ENCODE data around the gene MAP4. TPM values are rescaled to one million over a fixed set of nuclear protein-coding genes. Genes with fewer than 3 reads are reported as not detected.

The MAP4 gene
- total RNA-seq, 1 donor from 2014 or later = 471 TPM

- Histone ChIP-seq H3K79me2 (ENCODE audit: insufficient read depth, low read length) (peaks cover 5% of the 10 kb centered on the region), H3K9me3 (ENCODE audit: insufficient read depth, low read depth, low read length) (no peaks in the 10 kb centered on the region), H3K4me2 (ENCODE audit: low read length) (no peak overlapping the region), H3K9ac (ENCODE audit: low read length) (no peak overlapping the region), H3K36me3 (ENCODE audit: insufficient read depth, low read length) (peaks cover 34% of the 10 kb centered on the region), H3K4me3 (ENCODE audit: insufficient read depth, low read depth, low read length) (no peak overlapping the region), H4K20me1 (ENCODE audit: insufficient read depth, low read length) (peaks cover 71% of the 10 kb centered on the region), H3K4me1 (ENCODE audit: insufficient read depth, low read length) (no peaks in the 10 kb centered on the region), H2AFZ (ENCODE audit: low read depth, low read length) (no peak overlapping the region), H3K27ac (ENCODE audit: low read depth, low read length) (no peak overlapping the region), H3K27me3 (ENCODE audit: insufficient read depth, low read length) (no peaks in the 10 kb centered on the region)
- Mint-ChIP-seq H3K4me1 (ENCODE audit: low read depth, unreplicated experiment) (no peaks in the 10 kb centered on the region), H3K27ac (ENCODE audit: unreplicated experiment) (no peak overlapping the region), H3K9me3 (ENCODE audit: unreplicated experiment) (no peaks in the 10 kb centered on the region), H3K27me3 (ENCODE audit: low read depth, unreplicated experiment) (no peaks in the 10 kb centered on the region), H3K36me3 (ENCODE audit: low read depth, unreplicated experiment) (peaks cover 3% of the 10 kb centered on the region), H3K4me3 (ENCODE audit: unreplicated experiment) (no peak overlapping the region)
- DNase-seq (ENCODE audit: low read depth) (no peak), FAIRE-seq (no peak)
- TF ChIP-seq CTCF (IDR thresholded peaks at IDR 0.05; ENCODE audit: insufficient read depth, low read depth, low read length) (no peak), EZH2 (IDR thresholded peaks at IDR 0.05; ENCODE audit: insufficient read depth, low read length) (no peak)
Observed at GRCh38 chr3:47849186-47849698, 167.0 kb downstream of the MAP4 start.

GRCh38 chr3:47848599-47849117, 167.6 kb downstream of the MAP4 start:
- no peak overlapping the region for H3K27ac ChIP-seq (ENCODE audit: low read depth, low read length)

More at GRCh38 chr3:47848599-47849117, 167.6 kb downstream of the MAP4 start:
- Mint-ChIP-seq H3K4me3 (ENCODE audit: unreplicated experiment) (no peak overlapping the region), H3K9me3 (ENCODE audit: unreplicated experiment) (no peaks in the 10 kb centered on the region), H3K27ac (ENCODE audit: unreplicated experiment) (no peak overlapping the region), H3K27me3 (ENCODE audit: low read depth, unreplicated experiment) (no peaks in the 10 kb centered on the region), H3K4me1 (ENCODE audit: low read depth, unreplicated experiment) (no peaks in the 10 kb centered on the region), H3K36me3 (ENCODE audit: low read depth, unreplicated experiment) (peaks cover 9% of the 10 kb centered on the region)
- Histone ChIP-seq H3K4me1 (ENCODE audit: insufficient read depth, low read length) (no peaks in the 10 kb centered on the region), H3K4me3 (ENCODE audit: insufficient read depth, low read depth, low read length) (no peak overlapping the region), H3K9ac (ENCODE audit: low read length) (no peak overlapping the region), H3K79me2 (ENCODE audit: insufficient read depth, low read length) (peaks cover 6% of the 10 kb centered on the region), H2AFZ (ENCODE audit: low read depth, low read length) (no peak overlapping the region), H3K27me3 (ENCODE audit: insufficient read depth, low read length) (no peaks in the 10 kb centered on the region), H3K4me2 (ENCODE audit: low read length) (no peak overlapping the region), H3K9me3 (ENCODE audit: insufficient read depth, low read depth, low read length) (no peaks in the 10 kb centered on the region), H4K20me1 (ENCODE audit: insufficient read depth, low read length) (peaks cover 77% of the 10 kb centered on the region), H3K36me3 (ENCODE audit: insufficient read depth, low read length) (peaks cover 38% of the 10 kb centered on the region)
- TF ChIP-seq EZH2 (IDR thresholded peaks at IDR 0.05; ENCODE audit: insufficient read depth, low read length) (no peak), CTCF (IDR thresholded peaks at IDR 0.05; ENCODE audit: insufficient read depth, low read depth, low read length) (no peak)
- FAIRE-seq (no peak), DNase-seq (ENCODE audit: low read depth) (no peak)

Measured in astrocyte (in vitro differentiated cells and primary cell).